Neural crest cell (in vitro differentiated cells): ENCODE data around the gene TSPYL4. TPM values are rescaled to one million over a fixed set of nuclear protein-coding genes. Genes with fewer than 3 reads are reported as not detected.

ENCODE experiments used
- DNase-seq: peaks from one replicate; pipeline ENCODE4 v3.0.0; 2021; ENCODE audit warnings: low read depth, mixed read lengths, low spot score
- H3K27ac Mint-ChIP-seq: one replicate; pipeline ENCODE4 v1.8.0; 2021; ENCODE audit warnings: mild to moderate bottlenecking, mixed read lengths; ENCODE audit not compliant: unreplicated experiment
- H3K27me3 Mint-ChIP-seq: 2 replicates; pipeline ENCODE4 v1.8.0; 2021; ENCODE audit warnings: low read depth, mild to moderate bottlenecking, mixed read lengths
- H3K36me3 Mint-ChIP-seq: 2 replicates; pipeline ENCODE4 v1.8.0; 2021; ENCODE audit warnings: low read depth, mild to moderate bottlenecking, mixed read lengths
- H3K4me1 Mint-ChIP-seq: 2 replicates; pipeline ENCODE4 v1.8.0; 2021; ENCODE audit warnings: mixed read lengths
- H3K4me3 Mint-ChIP-seq: one replicate; pipeline ENCODE4 v1.8.0; 2021; ENCODE audit warnings: mild to moderate bottlenecking, mixed read lengths
- H3K9me3 Mint-ChIP-seq: 2 replicates; pipeline ENCODE4 v1.8.0; 2021; ENCODE audit warnings: mixed read lengths
- total RNA-seq: library from RNA; stranded (reverse); gene quantifications from 2 replicates; pipeline ENCODE4 v1.2.1, GENCODE V29; 2021
- TF ChIP-seq, protein P1 (sequence below): fragments of 200-600 bp; sonication (generic); conservative IDR thresholded peaks from 2 replicates; pipeline ENCODE4 v1.5.0; 2021; ENCODE audit warnings: antibody characterized with exemption, mild to moderate bottlenecking

TSPYL4 gene
- total RNA-seq, 1 donor from 2014 or later, result 55.0 TPM

DNA sequence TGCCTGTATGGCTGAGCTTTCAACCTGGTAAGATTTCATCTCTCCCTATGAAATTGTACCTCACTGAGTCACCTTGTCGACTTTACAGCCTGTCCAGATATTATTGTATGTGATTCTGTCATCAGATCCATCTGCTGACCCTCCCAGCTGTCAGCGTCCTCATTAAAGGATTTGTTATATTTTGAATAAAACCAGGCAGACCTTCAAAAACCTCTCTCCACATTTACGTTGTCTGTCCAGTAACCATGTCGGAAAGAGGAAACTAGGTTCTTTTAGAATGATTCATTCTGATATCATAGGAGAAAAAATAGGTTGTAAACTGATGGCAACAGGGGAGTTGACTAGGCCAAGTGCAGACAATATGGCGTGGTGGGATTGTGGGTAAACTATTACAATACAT is 38.5 kb downstream of the TSPYL4 start:
- Mint-ChIP-seq H3K4me3 (no peak overlapping the region), H3K9me3 (no peaks in the 10 kb centered on the region), H3K36me3 (no peaks in the 10 kb centered on the region), H3K4me1 (peaks cover 7% of the 10 kb centered on the region), H3K27me3 (no peaks in the 10 kb centered on the region), H3K27ac (no peak overlapping the region)
- TF ChIP-seq, protein P1, sequence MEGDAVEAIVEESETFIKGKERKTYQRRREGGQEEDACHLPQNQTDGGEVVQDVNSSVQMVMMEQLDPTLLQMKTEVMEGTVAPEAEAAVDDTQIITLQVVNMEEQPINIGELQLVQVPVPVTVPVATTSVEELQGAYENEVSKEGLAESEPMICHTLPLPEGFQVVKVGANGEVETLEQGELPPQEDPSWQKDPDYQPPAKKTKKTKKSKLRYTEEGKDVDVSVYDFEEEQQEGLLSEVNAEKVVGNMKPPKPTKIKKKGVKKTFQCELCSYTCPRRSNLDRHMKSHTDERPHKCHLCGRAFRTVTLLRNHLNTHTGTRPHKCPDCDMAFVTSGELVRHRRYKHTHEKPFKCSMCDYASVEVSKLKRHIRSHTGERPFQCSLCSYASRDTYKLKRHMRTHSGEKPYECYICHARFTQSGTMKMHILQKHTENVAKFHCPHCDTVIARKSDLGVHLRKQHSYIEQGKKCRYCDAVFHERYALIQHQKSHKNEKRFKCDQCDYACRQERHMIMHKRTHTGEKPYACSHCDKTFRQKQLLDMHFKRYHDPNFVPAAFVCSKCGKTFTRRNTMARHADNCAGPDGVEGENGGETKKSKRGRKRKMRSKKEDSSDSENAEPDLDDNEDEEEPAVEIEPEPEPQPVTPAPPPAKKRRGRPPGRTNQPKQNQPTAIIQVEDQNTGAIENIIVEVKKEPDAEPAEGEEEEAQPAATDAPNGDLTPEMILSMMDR, result no peak
- no peak for DNase-seq

DNA sequence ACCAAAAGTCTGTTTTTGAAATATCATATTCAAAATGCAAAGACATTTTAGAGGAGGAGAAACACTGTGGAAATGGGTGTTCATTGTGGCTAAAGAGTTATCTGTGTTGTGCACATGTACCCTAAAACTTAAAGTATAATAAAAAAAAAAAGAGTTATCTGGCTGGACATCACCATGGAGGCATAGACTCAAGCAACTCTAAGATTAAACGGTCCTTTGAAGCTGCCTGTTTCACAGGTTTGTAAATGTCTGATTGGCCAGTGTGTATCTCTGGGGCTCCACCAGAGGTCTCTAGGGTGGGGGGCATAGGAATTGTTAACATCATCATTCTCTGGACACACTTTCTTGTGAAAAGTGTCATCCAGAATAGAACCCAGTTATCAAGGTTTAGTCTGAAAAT is 39.2 kb downstream of the TSPYL4 start:
- Mint-ChIP-seq H3K4me3 (no peak overlapping the region), H3K27me3 (no peaks in the 10 kb centered on the region)

DNA sequence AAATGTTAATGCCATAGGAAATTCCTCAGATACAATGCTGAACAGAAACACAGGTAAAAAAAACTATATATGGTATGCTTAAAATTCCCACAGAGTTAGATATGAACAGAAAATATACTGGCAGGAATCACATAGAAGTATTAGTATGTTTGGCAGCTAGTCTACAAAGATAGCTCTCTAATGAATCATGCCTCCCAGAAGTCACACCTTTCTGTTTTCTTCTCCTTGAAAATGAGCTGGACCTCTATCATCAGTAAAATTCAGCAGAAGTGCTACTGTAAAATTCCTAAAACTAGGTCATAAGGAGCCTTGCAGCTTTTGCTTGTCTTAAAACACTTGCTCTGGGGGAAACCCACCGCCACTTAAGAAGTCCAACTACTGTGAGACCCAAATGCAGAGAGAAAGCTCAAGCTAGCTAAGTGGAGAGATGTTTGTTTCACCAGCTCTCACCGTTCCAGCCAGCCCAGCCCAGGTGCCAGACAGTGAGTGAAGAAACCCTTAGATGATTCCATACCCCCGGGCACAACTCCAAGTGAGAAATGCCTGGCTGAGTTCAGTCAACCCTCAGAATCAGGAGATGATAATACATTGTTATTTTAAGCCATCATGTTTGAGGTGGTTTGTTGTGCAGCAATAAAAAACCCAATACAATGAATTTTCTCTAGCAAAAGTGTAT is 43.0 kb downstream of the TSPYL4 start:
- no peaks in the 10 kb centered on the region for H3K36me3 Mint-ChIP-seq
- DNase-seq, result no peak
- H3K4me1 Mint-ChIP-seq, result no peaks in the 10 kb centered on the region
- no peaks in the 10 kb centered on the region for H3K27me3 Mint-ChIP-seq
- H3K4me3 Mint-ChIP-seq, result no peak overlapping the region
- H3K27ac Mint-ChIP-seq, result no peak overlapping the region
- no peaks in the 10 kb centered on the region for H3K9me3 Mint-ChIP-seq
- TF ChIP-seq, protein P1, result no peak

More for the DNA sequence above, 39.2 kb downstream of the TSPYL4 start:
- Mint-ChIP-seq H3K4me1 (peaks cover 7% of the 10 kb centered on the region), H3K36me3 (no peaks in the 10 kb centered on the region), H3K9me3 (no peaks in the 10 kb centered on the region), H3K27ac (no peak overlapping the region)
- TF ChIP-seq, protein P1, result no peak
- no peak for DNase-seq

DNA sequence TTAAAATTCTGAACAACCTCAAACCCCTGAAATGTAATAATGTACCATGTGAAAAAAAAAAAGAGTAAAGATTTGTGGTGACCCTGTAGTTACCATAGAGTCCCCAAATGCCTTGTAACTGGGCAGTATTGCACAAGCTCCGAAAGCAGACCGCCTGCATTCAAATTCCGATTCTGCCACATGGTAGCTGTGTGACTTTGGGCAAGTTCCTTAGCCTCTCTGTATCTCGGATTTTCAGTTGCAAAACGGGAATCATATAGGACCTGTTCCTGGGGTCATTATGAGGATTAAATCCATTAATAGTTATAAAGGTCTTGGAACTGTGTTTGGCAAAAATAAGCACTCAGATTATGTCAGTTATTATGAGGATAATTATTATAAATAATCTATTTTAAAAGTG is 43.6 kb downstream of the TSPYL4 start:
- no peak for DNase-seq
- Mint-ChIP-seq H3K4me1 (no peaks in the 10 kb centered on the region), H3K27me3 (no peaks in the 10 kb centered on the region), H3K36me3 (no peaks in the 10 kb centered on the region), H3K4me3 (no peak overlapping the region), H3K27ac (no peak overlapping the region), H3K9me3 (no peaks in the 10 kb centered on the region)
- TF ChIP-seq, protein P1, result no peak

DNA sequence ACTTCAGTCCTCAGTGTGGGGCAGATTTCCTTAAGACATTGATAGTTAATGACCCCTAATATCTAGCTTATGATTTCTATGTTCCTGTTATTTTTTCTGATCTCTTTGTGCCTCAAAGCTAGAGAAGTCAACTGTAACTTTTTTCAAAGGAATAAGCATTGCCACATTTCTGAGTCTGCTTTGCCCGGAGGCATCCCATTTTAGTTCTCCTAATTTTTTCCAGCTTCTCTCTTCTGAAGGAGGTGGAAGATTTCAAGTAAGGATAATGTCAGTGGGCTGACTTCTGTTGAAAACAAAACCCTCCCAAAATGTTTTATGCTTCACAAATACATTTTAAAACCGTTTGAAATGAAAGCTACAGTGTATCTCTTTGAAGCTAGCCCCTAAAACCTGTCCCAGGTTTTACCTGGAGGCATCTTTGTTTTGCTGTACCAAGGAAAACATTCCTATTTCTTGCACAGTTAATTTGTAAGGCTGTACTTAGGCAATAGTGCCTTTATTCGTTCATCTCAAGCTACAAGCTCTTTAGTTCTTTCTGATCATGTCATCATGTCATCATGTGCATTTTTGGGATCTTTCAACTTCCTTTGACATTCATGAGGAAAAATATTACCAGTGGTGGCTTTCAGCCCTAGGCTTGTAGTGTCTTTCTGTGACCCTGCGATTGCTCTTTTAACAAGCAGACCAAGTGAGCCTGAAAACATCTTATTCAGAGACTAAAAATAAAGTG is 45.7 kb downstream of the TSPYL4 start:
- no peak overlapping the region for H3K4me3 Mint-ChIP-seq
- DNase-seq, result no peak
- no peaks in the 10 kb centered on the region for H3K27me3 Mint-ChIP-seq
- H3K36me3 Mint-ChIP-seq, result no peaks in the 10 kb centered on the region
- H3K27ac Mint-ChIP-seq, result no peak overlapping the region
- TF ChIP-seq, protein P1, result no peak
- H3K4me1 Mint-ChIP-seq, result no peaks in the 10 kb centered on the region
- H3K9me3 Mint-ChIP-seq, result no peaks in the 10 kb centered on the region
